Body of pancreas (tissue), 4 donors: Measurements from ENCODE around the gene PRKG1. TPM values are rescaled to one million over a fixed set of nuclear protein-coding genes. Genes with fewer than 3 reads are reported as not detected.

Experiments used
- ATAC-seq: fragments of 150-250 bp; one replicate; pipeline ENCODE4 v1.9.1; 2016
- DNase-seq, 4 donors: peaks; one replicate each; pipeline ENCODE4 v3.0.0-alpha.2; 2019
- H3K27ac ChIP-seq, 4 donors: fragments of 200-600 bp; sonication (generic); 1 replicate in 3 of 4; 2 replicates in 1 of 4; pipeline versions ENCODE4 v1.5.1 to v1.6.1; 2016 to 2019; ENCODE audit warnings: mild to moderate bottlenecking in 1 of 4, mixed read lengths in 1 of 4, moderate library complexity in 1 of 4
- H3K27me3 ChIP-seq, 2 donors: fragments of 200-600 bp; sonication (generic); one replicate each; pipeline ENCODE4 v1.6.0; 2016; ENCODE audit warnings: mild to moderate bottlenecking in 1 of 2
- H3K36me3 ChIP-seq, 2 donors: fragments of 200-600 bp; sonication (generic); replicated peaks in 1 of 2; 2 replicates each; pipeline ENCODE4 v1.5.1; 2016; ENCODE audit warnings: low read depth in 2 of 2; ENCODE audit not compliant: insufficient read depth in 1 of 2
- H3K4me1 ChIP-seq: fragments of 200-600 bp; sonication (generic); one replicate; pipeline ENCODE4 v1.6.0; 2016
- H3K4me3 ChIP-seq, 2 donors: fragments of 200-600 bp; sonication (generic); 1 replicate in 1 of 2; 2 replicates in 1 of 2; pipeline ENCODE4 v1.5.1; 2016 to 2019
- H3K9me3 ChIP-seq, 3 donors: fragments of 200-600 bp; sonication (generic); 1 replicate in 2 of 3; 2 replicates in 1 of 3; pipeline ENCODE4 v1.5.1; 2016
- POLR2A ChIP-seq, 3 donors: fragments of 450-650 bp; IDR thresholded peaks; one replicate each; pipeline ENCODE4 v1.6.1; 2016; ENCODE audit warnings: antibody characterized with exemption in 3 of 3, mild to moderate bottlenecking in 2 of 3
- WGBS, 2 donors: methylation state at CpG; one replicate each; pipeline ENCODE4 v1.1.5; 2017; 5-methylcytosine and 5-hydroxymethylcytosine counted together
- intact Hi-C: fragments of 100-400 bp; cut with DNase I; formaldehyde crosslinking; loops from one replicate; pipeline ENCODE4 v1.15.1; 2023
- total RNA-seq, 2 donors: library from RNA; depleted of rRNA; stranded (reverse); fragments of >200 nt; gene quantifications; one replicate each; pipeline ENCODE4 v1.1.0, GENCODE V29; 2016
- TF ChIP-seq, protein P1 (sequence below), 7 experiments: fragments of 450-650 bp in 4 of 7; fragments of 200-600 bp in 3 of 7; sonication (generic) in 3 of 7; IDR thresholded peaks; one replicate each; pipeline ENCODE4 v1.5.1; 2016 to 2019; ENCODE audit warnings: antibody characterized with exemption in 7 of 7

The PRKG1 gene
- total RNA-seq, 2 donors from 2014 or later, result 14.2 to 18.9 TPM

DNA sequence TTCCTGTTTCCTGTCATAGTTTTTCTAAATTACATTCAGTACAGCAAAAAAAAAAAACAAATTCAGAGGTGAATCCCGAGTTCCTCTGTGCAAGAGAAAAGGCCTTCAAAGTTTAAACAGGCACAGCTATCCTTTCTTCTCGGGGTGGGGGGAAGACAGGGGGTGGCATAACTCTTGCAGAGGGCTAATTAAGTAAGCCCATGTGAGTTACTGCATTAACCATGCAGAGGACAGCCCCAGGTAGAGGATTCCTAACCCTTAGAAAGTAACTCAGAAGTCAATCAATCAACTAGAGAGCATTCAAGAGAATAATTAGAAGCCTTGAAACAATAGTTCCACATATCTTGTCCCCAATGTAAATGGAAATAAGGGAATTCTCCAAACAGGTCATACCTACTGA is 454.2 kb downstream of the PRKG1 start:
- Histone ChIP-seq H3K4me3 (no peak overlapping the region), H3K4me1 (no peaks in the 10 kb centered on the region), H3K36me3 (no peaks in the 10 kb centered on the region), H3K9me3 (no peaks in the 10 kb centered on the region), H3K27ac (no peak overlapping the region), H3K27me3 (no peaks in the 10 kb centered on the region)
- ATAC-seq, result no peak
- TF ChIP-seq, protein P1, sequence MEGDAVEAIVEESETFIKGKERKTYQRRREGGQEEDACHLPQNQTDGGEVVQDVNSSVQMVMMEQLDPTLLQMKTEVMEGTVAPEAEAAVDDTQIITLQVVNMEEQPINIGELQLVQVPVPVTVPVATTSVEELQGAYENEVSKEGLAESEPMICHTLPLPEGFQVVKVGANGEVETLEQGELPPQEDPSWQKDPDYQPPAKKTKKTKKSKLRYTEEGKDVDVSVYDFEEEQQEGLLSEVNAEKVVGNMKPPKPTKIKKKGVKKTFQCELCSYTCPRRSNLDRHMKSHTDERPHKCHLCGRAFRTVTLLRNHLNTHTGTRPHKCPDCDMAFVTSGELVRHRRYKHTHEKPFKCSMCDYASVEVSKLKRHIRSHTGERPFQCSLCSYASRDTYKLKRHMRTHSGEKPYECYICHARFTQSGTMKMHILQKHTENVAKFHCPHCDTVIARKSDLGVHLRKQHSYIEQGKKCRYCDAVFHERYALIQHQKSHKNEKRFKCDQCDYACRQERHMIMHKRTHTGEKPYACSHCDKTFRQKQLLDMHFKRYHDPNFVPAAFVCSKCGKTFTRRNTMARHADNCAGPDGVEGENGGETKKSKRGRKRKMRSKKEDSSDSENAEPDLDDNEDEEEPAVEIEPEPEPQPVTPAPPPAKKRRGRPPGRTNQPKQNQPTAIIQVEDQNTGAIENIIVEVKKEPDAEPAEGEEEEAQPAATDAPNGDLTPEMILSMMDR (IDR thresholded peaks at IDR 0.05), result no peak
- no peak for TF ChIP-seq POLR2A (IDR thresholded peaks at IDR 0.05)
- WGBS, 2 donors, result 33 to 57% methylated on average over 2 of the region's 2 CpGs
- no peak for DNase-seq
- intact Hi-C loops, result no loop called here

DNA sequence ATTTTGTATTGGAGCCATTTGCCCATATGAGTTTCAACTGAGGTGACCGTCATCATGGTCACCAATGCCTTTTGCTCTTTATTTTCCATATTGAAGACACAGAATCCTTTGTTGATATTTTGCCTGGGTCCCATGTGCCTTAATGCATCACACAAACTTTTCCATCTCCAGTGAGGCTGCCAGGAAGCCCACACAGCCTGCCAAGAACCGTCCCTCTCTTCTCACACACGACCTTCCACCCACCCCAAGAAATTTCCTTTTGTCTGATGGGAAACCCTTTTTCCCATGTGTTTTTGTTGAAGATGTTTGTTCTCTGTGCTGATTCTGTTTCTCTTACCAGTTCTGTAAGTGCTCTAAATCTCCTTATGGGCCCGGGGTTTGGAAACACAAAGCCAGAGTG is 456.3 kb downstream of the PRKG1 start:
- H3K36me3 ChIP-seq, result no peaks in the 10 kb centered on the region
- ATAC-seq (no peak), DNase-seq (no peak)
- H3K9me3 ChIP-seq, result no peaks in the 10 kb centered on the region
- 71 to 75% methylated on average over 4 of the region's 4 CpGs for WGBS, 2 donors
- TF ChIP-seq POLR2A (IDR thresholded peaks at IDR 0.05), result no peak
- TF ChIP-seq, protein P1 (IDR thresholded peaks at IDR 0.05), result no peak
- no peak overlapping the region for H3K4me3 ChIP-seq
- H3K27me3 ChIP-seq, result no peaks in the 10 kb centered on the region
- no peaks in the 10 kb centered on the region for H3K4me1 ChIP-seq
- intact Hi-C loops, result no loop called here
- H3K27ac ChIP-seq, result no peak overlapping the region

DNA sequence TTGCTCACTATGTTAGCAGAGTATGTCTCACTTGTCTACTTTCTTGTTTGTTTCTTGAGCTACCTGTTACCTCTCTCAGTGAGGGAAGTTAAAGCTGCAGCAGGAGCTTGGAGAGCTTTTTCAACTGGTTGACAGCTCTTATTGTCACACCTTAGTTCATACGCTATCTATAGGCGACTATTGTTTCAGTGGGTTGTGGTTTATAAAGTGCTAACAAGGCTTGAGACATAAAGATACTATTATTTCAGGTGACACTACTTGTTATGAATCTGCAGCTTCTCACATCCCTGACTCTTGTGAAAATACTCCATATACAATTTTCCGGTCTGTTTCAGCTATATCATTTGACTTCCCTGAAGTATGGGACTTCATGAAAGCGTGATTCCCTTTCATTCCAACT is 457.8 kb downstream of the PRKG1 start:
- ATAC-seq, result no peak
- H3K27ac ChIP-seq, result no peak overlapping the region
- no peak for DNase-seq
- H3K36me3 ChIP-seq, result no peaks in the 10 kb centered on the region
- H3K4me1 ChIP-seq, result no peaks in the 10 kb centered on the region
- no peak overlapping the region for H3K4me3 ChIP-seq
- no peak for TF ChIP-seq POLR2A (IDR thresholded peaks at IDR 0.05)
- TF ChIP-seq, protein P1 (IDR thresholded peaks at IDR 0.05), result no peak
- no peaks in the 10 kb centered on the region for H3K9me3 ChIP-seq
- intact Hi-C loops, result no loop called here
- no peaks in the 10 kb centered on the region for H3K27me3 ChIP-seq
- WGBS, 2 donors, result 97 to 98% methylated on average over 4 of the region's 4 CpGs

DNA sequence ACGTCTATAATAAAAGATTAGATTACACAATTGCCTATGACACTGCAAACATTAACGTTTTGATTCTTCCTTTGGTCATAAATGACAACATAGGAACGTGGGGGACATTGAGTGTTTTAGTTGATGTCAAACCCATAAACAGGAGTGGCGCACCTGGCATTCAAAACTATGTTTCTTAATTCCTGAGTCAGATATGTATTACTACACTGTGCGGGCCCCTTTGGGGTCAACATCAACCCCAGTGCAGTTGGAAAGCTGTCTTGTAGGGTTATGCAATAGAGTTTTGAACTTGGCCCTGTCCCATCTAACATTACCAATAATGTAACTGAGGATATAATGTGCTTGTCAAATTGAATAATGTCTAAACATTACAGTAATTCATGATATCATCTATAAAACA is 468.6 kb downstream of the PRKG1 start:
- DNase-seq (no peak), ATAC-seq (no peak)
- TF ChIP-seq POLR2A (IDR thresholded peaks at IDR 0.05), result no peak
- TF ChIP-seq, protein P1 (IDR thresholded peaks at IDR 0.05), result no peak
- Histone ChIP-seq H3K27me3 (no peaks in the 10 kb centered on the region), H3K4me3 (no peak overlapping the region), H3K9me3 (no peaks in the 10 kb centered on the region), H3K4me1 (no peaks in the 10 kb centered on the region), H3K36me3 (no peaks in the 10 kb centered on the region), H3K27ac (no peak overlapping the region)
- 68 to 71% methylated on average over 5 of the region's 5 CpGs for WGBS, 2 donors
- intact Hi-C loops, result no loop called here

DNA sequence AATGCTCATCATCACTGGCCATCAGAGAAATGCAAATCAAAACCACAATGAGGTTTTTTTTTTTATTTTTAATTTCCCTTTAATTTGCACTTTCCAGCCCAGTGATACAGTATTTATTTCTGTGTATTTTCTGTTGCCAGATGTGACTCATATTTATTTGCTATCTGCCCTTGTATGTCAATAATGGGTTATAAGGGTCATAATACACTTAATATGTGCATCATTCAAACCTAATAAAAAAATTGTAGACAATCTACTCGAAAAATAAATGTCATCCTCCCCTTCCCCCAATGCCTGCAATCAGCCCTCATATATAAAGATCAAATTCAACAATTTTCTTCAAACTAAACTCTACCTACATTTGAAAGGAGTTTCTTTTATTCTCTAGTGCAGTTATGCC is 470.6 kb downstream of the PRKG1 start:
- Histone ChIP-seq H3K9me3 (no peaks in the 10 kb centered on the region), H3K36me3 (no peaks in the 10 kb centered on the region), H3K4me1 (no peaks in the 10 kb centered on the region), H3K27me3 (no peaks in the 10 kb centered on the region), H3K27ac (no peak overlapping the region), H3K4me3 (no peak overlapping the region)
- ATAC-seq (no peak), DNase-seq (no peak)
- no peak for TF ChIP-seq POLR2A (IDR thresholded peaks at IDR 0.05)
- TF ChIP-seq, protein P1 (IDR thresholded peaks at IDR 0.05), result no peak
- whole genome bisulfite sequencing, 2 donors, result 62 to 85% methylated on average over 1 of the region's 1 CpG
- intact Hi-C loops, result no loop called here
